22Rv1 (cell line): ENCODE measurements around the gene PIH1D1.
"Not testable (repeated sequence)": the region's sequence is repeated elsewhere in the genome, so short reads cannot be mapped to it uniquely, and the experiment has no call there.

Source experiments
- H3K27ac ChIP-seq: fragments of 450-650 bp; 2 replicates; pipeline ENCODE4 v1.5.1; 2017
- CTCF ChIP-seq: fragments of 450-650 bp; IDR thresholded peaks from 2 replicates; pipeline ENCODE4 v1.5.1; 2017; ENCODE audit warnings: mild to moderate bottlenecking
- ZFX ChIP-seq: fragments of 450-650 bp; IDR thresholded peaks from 2 replicates; pipeline ENCODE4 v1.6.1; 2017; ENCODE audit warnings: antibody characterized with exemption, borderline replicate concordance

PIH1D1 gene

DNA sequence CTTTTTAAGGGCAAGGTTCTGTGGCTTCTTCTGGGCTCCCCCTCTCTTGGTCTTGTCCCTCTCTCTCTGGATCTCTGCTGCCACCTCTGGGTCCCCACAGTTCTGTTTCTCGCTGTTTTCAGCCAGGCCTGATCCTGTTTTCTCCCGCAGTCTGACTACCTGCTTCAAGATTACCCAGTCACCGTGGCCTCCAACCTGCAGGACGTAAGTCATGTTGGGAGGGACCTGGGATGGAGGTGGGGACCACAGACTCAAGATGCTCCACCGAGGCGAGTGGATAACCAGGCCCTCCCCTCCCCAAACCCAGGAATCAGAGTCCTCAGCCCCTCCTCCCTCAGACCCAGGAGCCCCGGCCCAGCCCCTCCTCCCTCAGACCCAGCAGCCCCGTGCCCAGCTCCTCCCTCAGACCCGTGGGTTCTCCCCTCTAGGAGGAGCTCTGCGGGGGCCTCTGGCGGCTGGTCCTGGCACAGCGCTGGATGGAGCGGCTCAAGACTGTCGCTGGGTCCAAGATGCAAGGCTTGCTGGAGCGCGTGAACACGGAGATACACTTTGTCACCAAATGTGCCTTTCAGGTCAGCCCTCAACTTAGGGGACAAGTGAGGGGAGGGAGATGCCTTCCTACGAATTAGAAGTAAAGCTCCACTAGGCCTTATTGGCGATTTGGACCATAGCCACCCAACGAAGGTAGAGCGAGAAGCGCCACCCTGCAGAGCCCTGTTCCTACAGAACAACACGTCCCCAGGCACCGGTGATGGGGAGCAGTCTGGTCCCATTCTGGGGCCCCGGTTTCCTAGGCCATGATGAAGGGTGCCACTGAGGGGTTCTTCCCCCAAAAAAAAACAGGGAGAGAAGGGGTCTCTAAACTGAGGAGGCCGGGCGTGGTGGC is 24.6 kb upstream of the PIH1D1 start:
- no peak overlapping the region for H3K27ac ChIP-seq
- peak; percentile 69 for TF ChIP-seq CTCF
- no peak for TF ChIP-seq ZFX

- H3K27ac ChIP-seq, result no peak overlapping the region
- TF ChIP-seq ZFX (no peak), CTCF (no peak)
Measured at GRCh38 chr19:49475191-49475917, 23.7 kb upstream of the PIH1D1 start.

DNA sequence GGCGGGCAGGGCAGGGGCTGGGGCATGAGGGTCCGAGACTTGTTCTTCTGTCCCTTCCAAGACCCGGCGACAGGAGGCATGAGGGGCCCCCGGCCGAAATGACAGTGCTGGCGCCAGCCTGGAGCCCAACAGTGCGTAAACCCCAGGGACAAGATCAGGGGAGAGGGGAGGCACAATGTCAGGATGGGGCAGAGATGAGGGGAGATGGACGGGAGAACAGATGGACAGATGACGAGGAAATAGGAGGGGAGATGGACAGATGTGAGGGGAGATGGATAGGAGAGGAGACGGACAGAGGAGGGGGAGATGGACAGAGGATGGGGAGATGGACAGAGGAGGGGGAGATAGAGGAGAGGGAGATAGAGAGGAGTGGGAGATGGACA is 22.9 kb upstream of the PIH1D1 start:
- H3K27ac ChIP-seq, result no peak overlapping the region
- no peak for TF ChIP-seq CTCF
- no peak for TF ChIP-seq ZFX

GRCh38 chr19:49473868-49474541 is 22.4 kb upstream of the PIH1D1 start, which contains the start of gene FLT3LG:
Gene FLT3LG, plus strand, starts transcription at chr19:49474215. Its CDS starts 425 bp downstream, at chr19:49474640.
- H3K27ac ChIP-seq, result no peak within 1 kb of the TSS
- TF ChIP-seq CTCF (peak; percentile 99), ZFX (no peak)

GRCh38 chr19:49473501-49473867 is 21.9 kb upstream of the PIH1D1 start:
- not testable (repeated sequence) for H3K27ac ChIP-seq

GRCh38 chr19:49472936-49473335 is 21.3 kb upstream of the PIH1D1 start:
- no peak overlapping the region for H3K27ac ChIP-seq
- TF ChIP-seq CTCF, result no peak
- TF ChIP-seq ZFX, result no peak

DNA sequence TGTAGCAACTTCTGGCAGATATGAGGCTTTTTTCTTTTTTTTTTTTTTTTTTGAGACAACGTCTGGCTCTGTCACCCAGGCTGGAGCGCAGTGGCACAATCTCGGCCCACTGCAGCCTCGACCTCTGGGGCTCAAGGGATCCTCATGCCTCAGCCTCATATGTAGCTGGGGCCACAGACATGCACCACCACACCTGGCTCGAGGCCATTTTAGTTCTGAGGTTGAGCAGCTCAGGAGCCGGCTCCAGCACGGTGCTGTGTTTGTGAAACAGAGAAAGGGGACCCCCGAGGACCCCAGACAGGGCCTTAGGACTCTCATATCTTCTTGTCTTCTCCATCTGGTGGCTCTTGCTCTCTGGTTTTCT is 19.0 kb upstream of the PIH1D1 start:
- no peak for TF ChIP-seq CTCF
- no peak for TF ChIP-seq ZFX
- H3K27ac ChIP-seq, result no peak overlapping the region
